ENCODE data around the gene RHBDD3.

RHBDD3 gene

GRCh38 chr22:29306175-29306834 lies 38.5 kb upstream of the RHBDD3 start, which contains the start of gene GAS2L1:
Gene GAS2L1 (plus strand): TSS chr22:29306650. CDS start chr22:29308106, 1,456 bp downstream.
- no peak for DNase-seq (ENCODE audit: low read depth)

DNA sequence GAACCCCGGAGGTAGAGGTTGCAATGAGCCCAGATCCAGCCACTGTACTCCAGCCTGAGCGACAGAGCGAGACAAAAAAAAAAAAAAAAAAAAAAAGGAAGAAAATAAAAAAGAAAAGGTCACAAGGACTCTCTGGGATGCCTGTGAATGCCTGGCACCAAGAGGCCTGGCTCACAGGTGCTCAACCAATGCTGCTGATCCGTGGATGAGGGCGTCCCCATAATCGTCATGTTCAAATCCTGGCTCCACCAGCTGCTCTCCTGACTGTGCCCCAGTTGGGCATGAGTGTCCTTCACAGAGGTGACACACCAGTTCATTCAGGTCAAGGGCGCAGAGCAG lies 38.0 kb upstream of the RHBDD3 start:
- no peak for DNase-seq (ENCODE audit: low read depth)

DNA sequence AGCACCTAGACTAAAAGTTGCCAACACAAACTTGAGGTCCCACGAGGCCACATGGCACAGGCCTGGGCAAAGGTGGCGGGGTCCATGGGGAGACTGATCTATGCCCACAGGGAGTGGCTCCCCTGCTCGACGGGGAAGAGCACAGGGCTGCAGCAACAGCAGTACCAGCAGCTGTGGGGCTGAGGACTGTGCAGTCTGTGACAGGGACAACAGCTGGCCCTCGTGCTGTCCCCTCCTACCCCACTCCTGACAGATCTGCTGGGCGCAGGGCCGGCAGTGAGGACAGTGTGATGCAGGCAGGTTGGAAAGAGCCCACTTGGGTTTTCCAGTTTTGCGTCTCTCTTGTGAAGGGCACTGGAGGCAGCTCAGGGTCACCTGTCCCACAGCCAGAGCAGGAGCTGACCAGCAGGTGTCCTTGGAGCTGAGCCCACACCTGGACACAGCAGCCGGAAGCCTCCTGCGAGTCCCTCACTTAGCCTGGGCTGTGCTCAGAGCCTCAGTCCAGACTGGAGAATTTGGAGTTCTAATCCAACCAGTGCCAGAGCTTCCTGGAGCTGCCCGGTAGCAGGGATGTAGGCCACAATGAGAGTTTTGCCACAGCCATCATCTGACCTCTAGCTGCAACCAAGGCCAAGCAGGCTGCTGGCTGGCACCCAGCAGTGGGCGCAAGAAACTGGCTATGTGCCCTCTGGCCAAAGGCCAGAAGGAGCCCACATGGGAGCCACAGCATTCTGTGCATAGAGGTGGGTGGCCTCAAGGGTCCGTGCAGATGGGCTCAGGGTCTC lies 35.1 kb upstream of the RHBDD3 start:
- no peak for DNase-seq (ENCODE audit: low read depth)

GRCh38 chr22:29302402-29302680 lies 34.6 kb upstream of the RHBDD3 start:
- no peak for DNase-seq (ENCODE audit: low read depth)

GRCh38 chr22:29301716-29302401 lies 34.1 kb upstream of the RHBDD3 start:
- no peak for DNase-seq (ENCODE audit: low read depth)

DNA sequence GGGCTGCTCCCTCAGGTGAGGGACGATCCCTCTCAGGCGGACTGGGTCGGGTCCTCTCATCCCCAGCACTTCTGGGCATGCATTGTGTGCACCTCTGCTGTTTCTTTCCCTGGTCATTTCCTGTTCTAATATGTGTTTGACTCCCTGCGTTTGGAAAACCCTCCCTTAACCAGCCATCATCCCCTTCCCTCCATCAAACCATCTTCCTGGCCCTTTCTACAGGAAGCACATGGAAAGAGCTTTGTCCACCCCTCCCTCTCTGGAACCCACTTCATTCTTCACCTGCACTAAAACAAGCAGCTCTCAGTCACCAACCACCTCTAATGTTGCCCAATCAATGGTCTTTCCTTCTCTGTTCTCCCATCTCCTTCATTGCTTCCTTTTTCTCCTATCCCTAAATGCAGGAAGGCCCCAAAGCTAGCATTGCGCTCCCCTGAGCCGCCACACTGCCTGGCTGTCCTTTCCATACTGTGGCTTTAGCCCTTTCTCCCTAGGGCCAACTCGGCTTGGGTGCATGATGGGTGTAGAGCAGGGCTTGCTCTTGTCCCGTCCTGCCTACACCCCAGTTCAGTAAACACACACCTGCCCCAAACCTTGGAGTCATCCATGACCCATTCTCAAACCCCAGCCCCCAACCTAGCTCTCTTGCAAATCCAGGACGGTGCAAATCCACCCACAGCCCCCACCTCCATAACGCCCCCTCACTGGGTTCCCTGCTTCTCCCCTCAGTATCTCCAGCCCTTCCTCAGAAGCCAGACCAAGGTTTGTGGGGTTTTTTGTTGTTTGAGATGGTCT lies 33.2 kb upstream of the RHBDD3 start:
- no peak for DNase-seq (ENCODE audit: low read depth)

DNA sequence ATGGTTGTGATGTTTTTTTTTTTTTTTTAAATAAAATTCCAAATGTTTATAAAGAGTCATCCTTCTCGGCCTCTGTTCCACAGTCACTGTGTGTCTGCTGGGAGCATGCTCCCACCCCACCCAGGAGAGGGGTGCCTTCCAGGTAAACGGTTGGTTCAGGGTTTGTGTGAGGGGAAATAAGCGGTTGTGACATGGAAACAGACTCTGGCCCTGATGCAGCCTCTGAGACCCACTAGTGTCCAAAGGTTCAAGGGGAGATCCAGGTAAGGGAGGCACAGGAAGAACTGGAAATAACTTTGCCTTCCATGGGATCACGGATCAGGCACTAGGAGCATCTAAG lies 32.7 kb upstream of the RHBDD3 start:
- DNase-seq (ENCODE audit: low read depth), result no peak

- DNase-seq (ENCODE audit: low read depth), result no peak
These were observed 31.5 kb upstream of the RHBDD3 start for GRCh38 chr22:29299136-29299900.

DNA sequence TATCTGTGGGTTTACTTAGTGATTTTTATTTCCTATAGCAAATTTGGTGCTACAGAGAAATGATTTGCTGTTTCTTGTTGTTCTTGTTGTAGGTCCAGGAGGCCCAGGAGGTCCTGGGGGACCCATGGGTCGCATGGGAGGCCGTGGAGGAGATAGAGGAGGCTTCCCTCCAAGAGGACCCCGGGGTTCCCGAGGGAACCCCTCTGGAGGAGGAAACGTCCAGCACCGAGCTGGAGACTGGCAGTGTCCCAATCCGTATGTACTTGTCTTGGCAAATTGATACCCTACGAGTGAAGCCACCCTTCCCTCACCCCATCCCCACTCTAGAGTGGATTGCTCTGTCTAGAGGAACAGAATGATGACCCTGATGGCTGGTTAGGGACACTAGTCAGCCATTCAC lies 30.9 kb upstream of the RHBDD3 start:
- no peak for DNase-seq (ENCODE audit: low read depth)

DNA sequence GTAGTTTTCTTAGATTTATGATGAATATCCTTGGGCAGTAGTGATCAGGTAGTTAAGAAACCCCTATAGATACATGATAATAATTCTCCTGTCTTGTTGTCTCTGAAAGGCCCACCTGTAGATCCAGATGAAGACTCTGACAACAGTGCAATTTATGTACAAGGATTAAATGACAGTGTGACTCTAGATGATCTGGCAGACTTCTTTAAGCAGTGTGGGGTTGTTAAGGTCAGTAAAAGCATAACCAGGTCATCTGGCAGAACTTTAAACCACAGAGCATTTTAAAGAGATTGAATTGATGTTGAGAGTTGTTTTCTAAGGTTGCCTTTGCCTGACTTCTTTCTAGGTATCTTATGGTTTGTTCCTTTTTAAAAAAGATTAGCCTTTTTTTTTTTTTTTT lies 24.6 kb upstream of the RHBDD3 start:
- no peak for DNase-seq (ENCODE audit: low read depth)

- no peak for DNase-seq (ENCODE audit: low read depth)
These were observed 23.4 kb upstream of the RHBDD3 start for GRCh38 chr22:29291215-29291614.

- no peak for DNase-seq (ENCODE audit: low read depth)
These were observed 22.3 kb upstream of the RHBDD3 start for GRCh38 chr22:29290061-29290460.

DNA sequence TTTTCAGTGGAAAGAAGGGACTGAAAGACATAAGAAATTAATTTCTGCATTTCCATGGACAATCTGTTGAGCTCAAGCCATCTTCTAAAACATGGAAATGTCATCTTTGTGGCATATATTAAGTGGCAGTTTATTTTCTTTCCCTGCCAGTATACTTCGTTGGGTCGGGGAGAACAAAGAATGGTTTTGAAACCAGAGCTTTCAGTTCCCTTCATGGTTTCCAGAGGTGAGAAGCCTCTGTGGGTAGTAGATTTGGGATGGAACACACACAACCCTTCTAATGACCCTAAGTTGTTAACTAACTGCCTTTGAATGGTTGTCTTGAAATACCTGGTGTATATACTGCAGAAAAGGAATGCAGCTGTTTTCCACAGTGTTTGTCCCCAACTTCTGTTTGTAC lies 21.1 kb upstream of the RHBDD3 start:
- no peak for DNase-seq (ENCODE audit: low read depth)

DNA sequence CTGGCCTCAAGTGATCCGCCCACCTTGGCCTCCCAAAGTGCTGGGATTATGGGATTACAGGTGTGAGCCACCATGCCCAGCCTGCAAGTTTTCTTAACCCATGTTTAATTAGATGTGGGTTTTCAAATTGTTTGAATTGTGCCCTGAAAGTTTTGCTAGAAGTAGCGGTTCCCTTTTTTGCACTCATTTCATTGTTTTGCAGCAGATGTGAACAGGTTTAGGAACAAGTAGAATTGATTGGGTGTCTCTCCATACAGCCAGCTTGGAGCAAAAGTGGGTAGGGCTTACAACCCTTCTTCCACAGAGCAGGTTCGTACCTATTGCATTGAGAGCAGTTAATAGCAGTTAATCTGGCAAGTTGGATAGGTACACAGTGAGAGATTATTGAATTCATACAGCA lies 16.4 kb upstream of the RHBDD3 start:
- no peak for DNase-seq (ENCODE audit: low read depth)

- no peak for DNase-seq (ENCODE audit: low read depth)
These were observed 10.1 kb upstream of the RHBDD3 start for GRCh38 chr22:29277927-29278326.

- no peak for DNase-seq (ENCODE audit: low read depth)
These were observed 8.2 kb upstream of the RHBDD3 start for GRCh38 chr22:29275819-29276565.

DNA sequence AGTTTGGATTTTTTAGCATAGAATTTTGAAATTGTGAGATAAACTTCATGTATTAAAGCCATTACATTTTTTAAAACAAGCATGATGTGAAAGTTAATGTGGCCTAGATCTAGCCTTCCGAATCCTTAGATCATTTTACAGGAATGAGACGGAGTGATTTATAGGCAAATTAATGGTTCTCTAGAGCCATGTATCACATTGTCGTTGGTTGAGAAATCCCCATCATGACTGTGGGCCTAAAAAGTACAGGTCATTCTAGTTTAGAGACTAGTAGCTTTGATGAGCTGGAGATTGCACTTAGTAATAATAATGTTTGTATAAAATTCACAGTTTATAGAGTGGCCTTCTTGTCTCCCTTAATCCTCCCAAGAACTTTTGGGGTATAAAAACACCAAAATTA lies 7.4 kb upstream of the RHBDD3 start:
- DNase-seq (ENCODE audit: low read depth), result no peak

DNA sequence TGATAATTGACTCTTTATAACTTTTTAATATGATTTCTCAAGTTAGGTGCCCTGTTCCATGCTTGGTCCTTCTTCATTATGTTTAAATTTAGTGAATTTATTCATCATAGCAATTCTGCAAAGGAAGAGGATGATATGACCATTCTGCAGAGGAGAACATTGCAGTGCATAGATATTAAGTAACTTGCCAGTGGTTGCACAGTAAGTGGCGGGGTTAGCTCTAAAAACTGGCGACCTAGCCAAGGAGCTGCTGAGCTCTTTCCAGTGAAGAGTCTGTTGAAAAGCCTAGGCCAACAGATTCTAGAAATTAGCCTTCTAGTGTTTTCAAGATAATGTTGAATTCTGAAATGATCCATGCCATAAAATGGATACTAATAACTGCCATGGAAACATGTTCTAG lies 4.8 kb upstream of the RHBDD3 start:
- no peak for DNase-seq (ENCODE audit: low read depth)

DNA sequence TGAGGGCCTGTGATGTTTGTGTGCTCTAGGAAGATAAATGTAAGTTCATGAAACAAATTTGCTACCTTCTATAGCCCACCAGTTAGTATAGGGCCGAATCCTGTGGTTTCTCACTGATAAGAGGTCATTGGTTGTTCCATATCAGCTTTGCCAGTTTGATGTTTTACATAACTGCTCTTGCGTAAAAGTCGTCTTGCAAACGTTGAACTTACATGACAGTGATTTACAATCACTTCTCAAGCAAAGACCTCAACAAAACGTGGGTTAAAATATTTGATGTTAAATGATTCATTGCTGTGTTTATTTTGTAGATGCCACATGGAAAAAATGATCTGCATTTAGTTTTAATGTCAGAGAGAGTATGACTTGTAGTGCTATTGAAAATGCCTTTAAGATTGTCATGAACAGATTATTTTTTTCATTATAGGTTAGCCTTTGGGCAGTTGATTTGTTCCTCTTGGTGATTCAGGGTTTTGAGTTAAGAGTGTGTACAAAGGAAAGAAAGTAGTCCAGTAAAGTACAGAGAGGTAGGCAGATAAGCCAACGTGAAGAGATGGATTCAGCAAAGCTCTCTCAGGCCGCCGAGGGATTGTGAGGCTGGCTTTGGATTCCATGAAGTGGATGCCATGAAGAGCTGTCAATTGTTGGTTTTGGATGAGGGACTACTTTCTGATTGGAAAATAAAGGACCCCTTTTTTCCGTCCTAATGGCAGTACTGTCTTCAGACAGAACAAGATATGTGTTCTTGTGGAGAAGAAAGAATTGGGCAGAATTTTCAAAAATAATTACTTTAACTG lies 2.9 kb upstream of the RHBDD3 start:
- no peak for DNase-seq (ENCODE audit: low read depth)

- no peak for DNase-seq (ENCODE audit: low read depth)
These were observed 2.1 kb upstream of the RHBDD3 start for GRCh38 chr22:29269731-29270474.
